K562 (cell line): ENCODE measurements around the gene ICAM1. TPM values are rescaled to one million over a fixed set of nuclear protein-coding genes. Genes with fewer than 3 reads are reported as not detected.

Source experiments
- C11orf30 ChIP-seq: fragments of 450-650 bp; IDR thresholded peaks from 2 replicates; pipeline ENCODE4 v1.6.1; 2016; ENCODE audit warnings: low read depth, mild to moderate bottlenecking
- CEBPZ ChIP-seq: fragments of 150-350 bp; IDR thresholded peaks from 2 replicates; pipeline ENCODE4 v1.6.1; 2014; ENCODE audit warnings: low read depth, mild to moderate bottlenecking, low read length, borderline replicate concordance
- E2F1 ChIP-seq: sonication (generic); formaldehyde crosslinking; IDR thresholded peaks from 2 replicates; pipeline ENCODE4 v1.8.1; 2023; ENCODE audit warnings: mild to moderate bottlenecking, missing genetic modification reagents, moderate library complexity
- ERF ChIP-seq: fragments of 450-650 bp; formaldehyde crosslinking; IDR thresholded peaks from 2 replicates; pipeline ENCODE4 v1.4.0; 2020; ENCODE audit warnings: mild to moderate bottlenecking, mixed read lengths
- FOXP1 ChIP-seq: sonication (generic); formaldehyde crosslinking; IDR thresholded peaks from 2 replicates; pipeline ENCODE4 v1.8.0; 2022; ENCODE audit warnings: mild to moderate bottlenecking, missing genetic modification reagents
- HMBOX1 ChIP-seq: sonication (generic); IDR thresholded peaks from 2 replicates; pipeline ENCODE4 v1.6.1; 2016
- IFI16 ChIP-seq: fragments of 250-450 bp; sonication (Bioruptor Pico); IDR thresholded peaks from 2 replicates; pipeline ENCODE4 v2.1.2; 2022; ENCODE audit warnings: mild to moderate bottlenecking, inconsistent platforms
- KLF6 ChIP-seq: fragments of 250-450 bp; sonication (Bioruptor Pico); IDR thresholded peaks from 2 replicates; pipeline ENCODE4 v1.4.0; 2020; ENCODE audit warnings: mild to moderate bottlenecking, moderate library complexity, borderline replicate concordance
- POLR3G ChIP-seq: IDR thresholded peaks from 2 replicates; pipeline ENCODE4 v1.6.1; 2011; ENCODE audit not compliant: insufficient read length, insufficient replicate concordance; ENCODE audit errors: extremely low read depth
- PRDM10 ChIP-seq: fragments of 450-650 bp; IDR thresholded peaks from 2 replicates; pipeline ENCODE4 v1.6.1; 2018; ENCODE audit not compliant: partially characterized antibody
- RAD51 ChIP-seq: fragments of 450-650 bp; IDR thresholded peaks from 2 replicates; pipeline ENCODE4 v1.7.1; 2016; ENCODE audit warnings: low read depth, mild to moderate bottlenecking, borderline replicate concordance
- SREBF2 ChIP-seq: sonication (generic); formaldehyde crosslinking; IDR thresholded peaks from 2 replicates; pipeline ENCODE4 v1.4.0; 2020; ENCODE audit warnings: mild to moderate bottlenecking, missing genetic modification reagents
- TFAM ChIP-seq: fragments of 250-450 bp; sonication (Bioruptor Pico); conservative IDR thresholded peaks from 2 replicates; pipeline ENCODE4 v1.5.0; 2021; ENCODE audit warnings: mild to moderate bottlenecking, moderate library complexity
- ZNF444 ChIP-seq: fragments of 250-450 bp; sonication (Bioruptor Pico); IDR thresholded peaks from 2 replicates; pipeline ENCODE4 v1.4.0; 2020; ENCODE audit warnings: mild to moderate bottlenecking, moderate library complexity
- ZNF449 ChIP-seq: fragments of 250-450 bp; sonication (Bioruptor Pico); IDR thresholded peaks from 2 replicates; pipeline ENCODE4 v1.8.0; 2022; ENCODE audit warnings: moderate library complexity, mild to moderate bottlenecking, inconsistent platforms
- ZNF507 ChIP-seq: conservative IDR thresholded peaks from 2 replicates; pipeline ENCODE4 v1.6.1; 2017; ENCODE audit warnings: missing genetic modification characterization, missing compliant biosample characterization
- ZNF766 ChIP-seq: fragments of 200-800 bp; sonication (Bioruptor generic); conservative IDR thresholded peaks from 2 replicates; pipeline ENCODE4 v1.6.1; 2016; ENCODE audit warnings: missing genetic modification characterization, missing compliant biosample characterization
- polyA plus RNA-seq, 8 experiments: library from polyadenylated mRNA; depleted of rRNA in 4 of 8; stranded (reverse) in 5 of 8; unstranded in 3 of 8; fragments of >200 nt; fragmentation: Nextera tagmentation in 2 of 8; fragmentation: Illumina TruSeq in 1 of 8; extraction: Ambion mirVana in 2 of 8; extraction: Trizol in 1 of 8; gene quantifications; 2 replicates each; pipeline versions ENCODE4 v1.2.1 to v1.2.3, GENCODE V29; 2011 to 2014; ENCODE audit warnings: inconsistent platforms in 1 of 8, missing spikeins in 1 of 8
- total RNA-seq, 7 experiments: library from RNA; depleted of rRNA in 6 of 7; stranded (reverse); fragments of >200 nt in 6 of 7; fragmentation: Illumina TruSeq in 2 of 7; extraction: Trizol in 2 of 7; gene quantifications; 2 replicates each; pipeline versions ENCODE4 v1.2.1 to v1.2.3, GENCODE V29; 2011 to 2021; ENCODE audit warnings: low replicate concordance in 1 of 7

The ICAM1 gene
- total and polyA plus RNA-seq, 9 of the 15 experiments (the other 6 are each of a cell fraction or from before 2014, with no cell fraction given), result 2.3 to 24.4 (median 13.4) TPM

GRCh38 chr19:10289167-10289835 is 18.4 kb downstream of the ICAM1 start (continued):
- TF ChIP-seq CEBPZ, result no peak
- TF ChIP-seq RAD51, result peak; percentile 56; the same call in 1 of the 2 replicates
- TF ChIP-seq ZNF766 (CRISPR knock-in tag), result no peak
- TF ChIP-seq HMBOX1, result no peak; the same call in 1 of the 2 replicates
- no peak for TF ChIP-seq SREBF2
- no peak for TF ChIP-seq ZNF449
- peak; percentile 25 for TF ChIP-seq PRDM10
- TF ChIP-seq IFI16, result no peak
- peak; percentile 50 for TF ChIP-seq C11orf30
- 0 out of 2 replicates have a peak, but pooled peaks have one; percentile 44 for TF ChIP-seq E2F1 (CRISPR knock-in tag)
- no peak for TF ChIP-seq KLF6 (CRISPR knock-in tag)
- no peak for TF ChIP-seq ZNF507
- TF ChIP-seq TFAM (CRISPR knock-in tag), result no peak
- peak; percentile 88 for TF ChIP-seq FOXP1 (CRISPR knock-in tag)
- no peak for TF ChIP-seq POLR3G
- peak; percentile 86; the same call in 1 of the 2 replicates for TF ChIP-seq ERF (CRISPR knock-in tag)
- TF ChIP-seq ZNF444 (CRISPR knock-in tag), result no peak
